GM12891 (cell line): ENCODE measurements around the gene TBCD.
"Not testable (repeated sequence)": the region's sequence is repeated elsewhere in the genome, so short reads cannot be mapped to it uniquely, and the experiment has no call there.

Source experiments
- DNase-seq: peaks from one replicate; pipeline ENCODE4 v3.0.0; 2011; ENCODE audit warnings: low spot score; ENCODE audit not compliant: insufficient read length
- FAIRE-seq: peaks from 2 replicates; lab custom pipeline; 2011; peaks lifted over from hg19 to GRCh38; lab: Jason Lieb, UNC
- PAX5 ChIP-seq: IDR thresholded peaks from 2 replicates; pipeline ENCODE4 v1.6.1; 2011; ENCODE audit warnings: low read length, moderate library complexity, mild to moderate bottlenecking; ENCODE audit not compliant: insufficient read depth, severe bottlenecking
- POLR2A ChIP-seq: IDR thresholded peaks from 2 replicates; pipeline ENCODE4 v1.6.1; 2011; ENCODE audit warnings: low read depth, low read length, control low read depth
- POLR2AphosphoS5 ChIP-seq: IDR thresholded peaks from 2 replicates; pipeline ENCODE4 v1.6.1; 2011; ENCODE audit warnings: low read depth, low read length, control low read depth
- POU2F2 ChIP-seq: IDR thresholded peaks from 2 replicates; pipeline ENCODE4 v1.6.1; 2011; ENCODE audit warnings: low read depth, mild to moderate bottlenecking, control low read depth, low read length, moderate library complexity
- SPI1 ChIP-seq: IDR thresholded peaks from 2 replicates; pipeline ENCODE4 v1.6.1; 2011; ENCODE audit warnings: low read depth, low read length, control low read depth
- TAF1 ChIP-seq: IDR thresholded peaks from 2 replicates; pipeline ENCODE4 v1.6.1; 2011; ENCODE audit warnings: low read depth, low read length, control low read depth

Gene TBCD

GRCh38 chr17:82765371-82765770 lies 13.5 kb downstream of the TBCD start:
- FAIRE-seq, result no peak

GRCh38 chr17:82767041-82767754 lies 15.3 kb downstream of the TBCD start:
- FAIRE-seq (no peak), DNase-seq (no peak)
- TF ChIP-seq POU2F2 (no peak), SPI1 (no peak), PAX5 (no peak), POLR2A (no peak), POLR2AphosphoS5 (no peak), TAF1 (no peak)

More at GRCh38 chr17:82765371-82765770, 13.5 kb downstream of the TBCD start:
- no peak for DNase-seq
- TF ChIP-seq PAX5 (no peak), POU2F2 (no peak), TAF1 (no peak), POLR2A (no peak), SPI1 (no peak), POLR2AphosphoS5 (no peak)

GRCh38 chr17:82769041-82769440 lies 17.2 kb downstream of the TBCD start:
- no peak for TF ChIP-seq POLR2A
- TF ChIP-seq PAX5, result no peak
- no peak for TF ChIP-seq POU2F2
- no peak for TF ChIP-seq TAF1
- no peak for TF ChIP-seq SPI1
- TF ChIP-seq POLR2AphosphoS5, result no peak
- no peak for DNase-seq

GRCh38 chr17:82772026-82772425 lies 20.2 kb downstream of the TBCD start:
- FAIRE-seq, result no peak
- TF ChIP-seq TAF1 (no peak), POLR2AphosphoS5 (no peak), PAX5 (no peak), POLR2A (no peak), SPI1 (no peak), POU2F2 (no peak)
- DNase-seq, result no peak

More at GRCh38 chr17:82769041-82769440, 17.2 kb downstream of the TBCD start:
- no peak for FAIRE-seq

- not testable (repeated sequence) for DNase-seq, FAIRE-seq
Measured at GRCh38 chr17:82774456-82774855, 22.6 kb downstream of the TBCD start.

- FAIRE-seq (peak; percentile 86), DNase-seq (peak; percentile 69)
- TF ChIP-seq POLR2AphosphoS5 (no peak), PAX5 (no peak), POU2F2 (no peak)
Measured at GRCh38 chr17:82775001-82775823, 23.3 kb downstream of the TBCD start.

GRCh38 chr17:82776454-82776853 lies 24.6 kb downstream of the TBCD start:
- peak; percentile 49; the same call in 1 of the 2 replicates for TF ChIP-seq SPI1
- peak; percentile 90 for TF ChIP-seq PAX5
- no peak for TF ChIP-seq TAF1
- peak; percentile 96 for FAIRE-seq
- no peak for DNase-seq

GRCh38 chr17:82777778-82778375 lies 26.0 kb downstream of the TBCD start:
- DNase-seq, result not testable (repeated sequence)
- FAIRE-seq, result peak; percentile 13

- TF ChIP-seq POLR2A (no peak), POU2F2 (no peak), POLR2AphosphoS5 (no peak), PAX5 (no peak), TAF1 (no peak), SPI1 (no peak)
- FAIRE-seq, result no peak
- DNase-seq, result no peak
Measured at GRCh38 chr17:82779541-82779940, 27.7 kb downstream of the TBCD start.

GRCh38 chr17:82780195-82780594 lies 28.3 kb downstream of the TBCD start:
- DNase-seq (no peak), FAIRE-seq (no peak)
- TF ChIP-seq TAF1 (no peak), PAX5 (no peak), POU2F2 (no peak), SPI1 (no peak), POLR2A (no peak), POLR2AphosphoS5 (no peak)
